ENCODE measurements around the gene ATL2.

GRCh38 chr2:38301969-38302702 lies 74.9 kb downstream of the ATL2 start:
- TF ChIP-seq POLR2A (IDR thresholded peaks at IDR 0.05; ENCODE audit: low read depth, low read length) (no peak), POLR2AphosphoS5 (IDR thresholded peaks at IDR 0.05; ENCODE audit: low read depth, low read length) (no peak), TAF1 (IDR thresholded peaks at IDR 0.05; ENCODE audit: borderline replicate concordance, low read depth, low read length) (no peak)

Measured in GM12892 (cell line).